Right cardiac atrium (tissue), 5 donors: ENCODE data around the gene MAP4. TPM values are rescaled to one million over a fixed set of nuclear protein-coding genes. Genes with fewer than 3 reads are reported as not detected.
"Not testable (repeated sequence)": the region's sequence is repeated elsewhere in the genome, so short reads cannot be mapped to it uniquely, and the experiment has no call there.

Experiments
- ATAC-seq, 2 donors: fragments of 200-7000 bp; cut with Tn5 transposase; one replicate each; pipeline versions ENCODE4 v1.8.0 to v1.9.1; 2020; ENCODE audit warnings: moderate library complexity in 2 of 2, mild to moderate bottlenecking in 1 of 2
- DNase-seq, 3 donors: peaks; one replicate each; pipeline ENCODE4 v3.0.0-alpha.2; 2020
- H3K27ac ChIP-seq: one replicate; pipeline ENCODE4 v1.5.1; 2013; ENCODE audit warnings: mild to moderate bottlenecking, low read length, control low read depth, moderate library complexity
- H3K27me3 ChIP-seq: one replicate; pipeline ENCODE4 v1.6.1; 2013; ENCODE audit not compliant: control insufficient read depth, insufficient read depth
- H3K4me1 ChIP-seq: one replicate; pipeline ENCODE4 v1.6.1; 2013; ENCODE audit warnings: low read length; ENCODE audit not compliant: control insufficient read depth, insufficient read depth
- H3K4me3 ChIP-seq: one replicate; pipeline ENCODE4 v1.5.1; 2013; ENCODE audit warnings: low read length, control low read depth
- H3K9me3 ChIP-seq: one replicate; pipeline ENCODE4 v1.6.1; 2013; ENCODE audit warnings: low read length; ENCODE audit not compliant: control insufficient read depth
- WGBS: extraction: QIAGEN DNeasy Blood & Tissue Kit; methylation state at CpG from one replicate; pipeline ENCODE4 v1.1.7; 2013; 5-methylcytosine and 5-hydroxymethylcytosine counted together
- intact Hi-C, 4 donors: fragments of 100-400 bp; cut with DNase I; formaldehyde crosslinking; loops; one replicate each; pipeline versions ENCODE4 v1.11.0 to v1.14.0; 2022 to 2023
- polyA plus RNA-seq: library from polyadenylated mRNA; stranded (reverse); fragments of 200-250 nt; gene quantifications from one replicate; pipeline ENCODE4 v1.2.3, GENCODE V29; 2013
- total RNA-seq, 4 donors: library from RNA; stranded (reverse); fragmentation: NEBNext Ultra II Directional; extraction: Animal tissue kit (Norgen Biotek cat#: 25700); gene quantifications; one replicate each; pipeline ENCODE4 v1.2.1, GENCODE V29; 2021
- donor health status: healthy with polysubstance abuse.
- donor health status: DM: no; HTN: yes; CAD: no.
- donor health status: DM: no; HTN: no; CAD: no.
- donor health status: DM: no; HTN: yes; CAD: no; lungs with severe emphysema.
- donor health status: DM: yes; HTN: yes; CAD: no.

MAP4 gene
- total and polyA plus RNA-seq, 5 donors = 267 to 557 (median 448) TPM

DNA sequence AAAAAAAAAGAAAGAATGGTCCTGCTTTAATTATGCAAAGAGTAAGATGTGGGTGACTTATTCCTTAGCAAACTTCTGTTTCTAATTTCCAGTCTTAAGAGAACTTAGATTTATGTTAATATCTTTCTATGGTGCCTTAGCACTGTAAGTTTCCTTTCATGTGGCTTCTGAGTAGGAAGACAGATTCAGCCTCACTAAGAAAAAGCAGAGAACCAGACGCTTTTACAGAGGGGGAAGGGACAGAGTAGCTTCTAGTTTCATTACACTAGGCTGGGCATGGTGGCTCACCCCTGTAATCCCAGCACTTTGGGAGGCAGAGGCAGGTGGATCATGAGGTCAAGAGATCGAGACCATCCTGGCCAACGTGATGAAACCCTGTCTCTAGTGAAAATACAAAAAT is 118.3 kb downstream of the MAP4 start:
- no peak overlapping the region for H3K4me3 ChIP-seq
- 88% methylated on average over 3 of the region's 3 CpGs for WGBS
- intact Hi-C loops = no loop called here
- no peak overlapping the region for H3K27ac ChIP-seq
- ATAC-seq = no peak
- peaks cover 5% of the 10 kb centered on the region for H3K4me1 ChIP-seq
- no peak for DNase-seq
- H3K27me3 ChIP-seq = no peaks in the 10 kb centered on the region
- H3K9me3 ChIP-seq = no peaks in the 10 kb centered on the region

DNA sequence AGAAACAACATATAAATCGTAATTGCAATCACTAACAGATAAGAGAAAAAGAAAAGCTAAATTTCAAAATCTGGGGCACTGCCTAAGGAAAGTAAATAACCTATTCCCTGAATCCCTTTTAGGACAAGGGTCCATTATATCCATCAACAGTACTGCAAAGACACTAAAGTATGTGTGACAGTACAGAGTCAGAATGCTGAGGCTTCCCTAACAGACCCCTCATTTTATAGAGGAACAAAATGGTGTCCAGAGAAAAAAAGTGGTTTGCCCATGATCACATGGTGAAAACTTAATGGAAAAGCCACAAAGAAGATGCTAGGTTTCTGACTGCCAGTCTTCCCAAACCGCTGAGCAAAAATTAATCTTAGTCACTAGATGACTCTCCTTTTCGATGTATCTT is 119.5 kb downstream of the MAP4 start:
- no peaks in the 10 kb centered on the region for H3K9me3 ChIP-seq
- H3K4me1 ChIP-seq = peaks cover 11% of the 10 kb centered on the region
- WGBS = 88% methylated on average over 3 of the region's 3 CpGs
- no peak overlapping the region for H3K4me3 ChIP-seq
- intact Hi-C loops = no loop called here
- no peak overlapping the region for H3K27ac ChIP-seq
- H3K27me3 ChIP-seq = no peaks in the 10 kb centered on the region
- DNase-seq (no peak), ATAC-seq (no peak)

DNA sequence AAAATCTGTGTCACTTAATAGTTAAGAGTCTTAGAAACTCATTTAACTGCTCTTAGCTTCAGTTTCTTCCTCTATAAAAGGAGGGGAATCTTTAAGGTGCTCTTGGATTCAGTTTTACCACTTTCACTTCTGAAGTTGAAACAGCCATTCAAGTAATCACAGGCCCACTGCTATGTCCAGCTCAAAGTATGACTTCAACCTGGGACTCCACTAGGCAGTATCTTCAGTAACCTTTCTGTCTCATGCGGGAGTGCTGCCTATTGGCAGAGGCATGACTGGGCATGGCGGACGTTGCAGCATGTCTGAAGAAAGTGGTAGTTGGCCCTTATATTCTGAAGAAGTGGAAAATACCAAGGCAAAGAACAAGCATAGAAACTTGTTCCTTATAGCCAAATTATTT is 121.0 kb downstream of the MAP4 start:
- Histone ChIP-seq H3K4me3 (no peak overlapping the region), H3K4me1 (peaks cover 21% of the 10 kb centered on the region), H3K27me3 (no peaks in the 10 kb centered on the region), H3K9me3 (no peaks in the 10 kb centered on the region), H3K27ac (no peak overlapping the region)
- no peak for DNase-seq
- no peak for ATAC-seq
- WGBS = 88% methylated on average over 3 of the region's 3 CpGs
- intact Hi-C loops = no loop called here

DNA sequence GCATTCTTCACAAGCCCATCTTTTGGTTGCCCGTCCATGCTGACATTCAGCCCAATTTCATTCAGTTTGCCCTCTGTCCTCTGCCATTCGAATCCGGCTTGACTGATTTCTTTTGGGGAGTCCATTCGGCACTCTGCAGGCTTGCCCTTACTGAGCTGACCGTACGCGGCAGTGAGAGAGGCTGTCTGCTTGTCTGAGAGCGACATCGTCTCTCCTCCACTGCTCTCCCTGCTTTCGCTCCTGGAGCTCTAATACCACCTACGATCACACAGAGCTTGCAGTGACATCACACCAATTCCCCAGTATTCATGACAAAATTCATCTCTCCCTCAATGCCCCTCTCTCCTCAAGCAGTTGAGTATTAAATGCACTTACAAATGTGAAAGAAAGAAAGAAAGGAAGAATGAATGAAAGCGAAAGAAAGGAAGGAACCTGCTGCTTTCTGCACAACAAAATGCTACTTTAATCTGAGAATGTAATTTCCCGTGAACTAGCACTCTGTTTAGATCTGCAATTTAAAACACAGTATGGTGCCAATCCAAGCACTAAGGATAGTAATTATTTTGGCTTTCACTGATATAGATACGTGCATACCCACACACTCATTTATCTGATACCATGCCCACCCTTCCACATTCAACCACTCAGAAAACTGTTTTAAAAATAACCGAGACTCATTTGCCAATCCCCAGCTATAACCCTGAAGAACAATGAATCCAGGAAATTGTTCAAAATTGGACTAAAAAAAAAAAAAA is 123.8 kb downstream of the MAP4 start:
- DNase-seq (no peak), ATAC-seq (peak; percentile 35 to 50)
- WGBS = 74% methylated on average over 15 of the region's 15 CpGs
- peaks cover 26% of the 10 kb centered on the region for H3K4me1 ChIP-seq
- intact Hi-C loops = no loop called here
- no peak overlapping the region for H3K4me3 ChIP-seq
- peak overlapping the region; percentile 79 for H3K27ac ChIP-seq
- H3K9me3 ChIP-seq = no peaks in the 10 kb centered on the region
- H3K27me3 ChIP-seq = no peaks in the 10 kb centered on the region

DNA sequence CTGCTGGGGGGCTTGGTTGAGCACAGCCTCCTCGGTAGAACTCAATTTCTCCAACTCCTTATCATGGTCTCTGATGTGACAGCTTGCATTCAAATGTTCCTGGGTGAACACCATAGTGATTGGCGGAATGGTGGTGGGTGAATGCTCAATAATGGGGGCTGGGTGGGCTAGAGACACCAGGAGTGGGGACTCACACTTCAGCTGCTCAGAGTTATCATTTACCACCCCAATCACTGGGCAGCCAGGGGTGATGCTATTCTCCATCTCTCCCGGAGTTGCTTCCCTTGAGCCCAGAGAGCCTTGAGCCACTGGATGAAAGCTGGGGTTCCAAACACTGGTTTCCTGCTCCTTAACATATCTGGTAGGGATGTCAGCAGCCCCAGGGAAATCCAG is 124.6 kb downstream of the MAP4 start:
- no peaks in the 10 kb centered on the region for H3K9me3 ChIP-seq
- 70% methylated on average over 3 of the region's 3 CpGs for WGBS
- ATAC-seq (no peak), DNase-seq (no peak)
- no peak overlapping the region for H3K4me3 ChIP-seq
- intact Hi-C loops = no loop called here
- peaks cover 26% of the 10 kb centered on the region for H3K4me1 ChIP-seq
- H3K27ac ChIP-seq = peak overlapping the region; percentile 79
- no peaks in the 10 kb centered on the region for H3K27me3 ChIP-seq

DNA sequence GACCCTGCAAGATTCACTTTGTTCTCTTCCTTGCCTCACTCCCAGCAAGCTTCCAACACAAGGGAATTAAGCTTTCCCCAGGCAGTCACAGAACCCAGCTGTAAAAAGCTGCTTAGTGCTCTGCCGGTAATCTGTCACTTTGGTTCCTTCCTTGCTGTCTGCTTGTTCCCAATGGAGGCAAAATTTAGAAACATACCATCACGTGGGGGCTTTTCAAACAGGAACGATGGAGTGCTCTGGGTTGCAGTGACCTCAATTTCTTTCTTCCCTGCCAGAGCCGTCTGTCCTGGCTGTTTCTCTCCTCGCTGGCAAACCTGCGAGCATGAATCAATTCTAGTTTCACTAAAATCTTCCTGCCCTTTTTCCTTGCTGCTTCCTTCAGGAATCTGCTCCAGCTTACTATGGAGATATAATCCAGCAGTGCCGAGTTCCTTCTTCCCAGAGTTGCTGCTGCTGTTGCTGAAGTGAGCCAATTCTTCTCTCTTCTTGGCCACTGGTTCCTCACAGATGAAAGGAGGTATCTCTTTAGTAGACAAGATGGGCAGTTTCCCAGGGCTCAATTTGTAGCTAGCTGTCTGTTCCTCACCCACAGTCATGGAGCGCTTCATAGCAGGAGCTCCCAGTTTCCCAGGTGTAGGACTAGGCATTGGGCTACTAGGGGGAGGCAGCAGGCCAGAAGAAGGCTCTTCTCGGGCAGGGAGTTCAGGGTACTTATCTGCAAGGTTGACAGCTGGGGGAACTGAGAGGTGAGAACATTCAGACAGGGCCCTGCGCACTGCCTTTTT is 125.2 kb downstream of the MAP4 start:
- peak in 2 of 3 donors; percentile 31 to 61 for DNase-seq

DNA sequence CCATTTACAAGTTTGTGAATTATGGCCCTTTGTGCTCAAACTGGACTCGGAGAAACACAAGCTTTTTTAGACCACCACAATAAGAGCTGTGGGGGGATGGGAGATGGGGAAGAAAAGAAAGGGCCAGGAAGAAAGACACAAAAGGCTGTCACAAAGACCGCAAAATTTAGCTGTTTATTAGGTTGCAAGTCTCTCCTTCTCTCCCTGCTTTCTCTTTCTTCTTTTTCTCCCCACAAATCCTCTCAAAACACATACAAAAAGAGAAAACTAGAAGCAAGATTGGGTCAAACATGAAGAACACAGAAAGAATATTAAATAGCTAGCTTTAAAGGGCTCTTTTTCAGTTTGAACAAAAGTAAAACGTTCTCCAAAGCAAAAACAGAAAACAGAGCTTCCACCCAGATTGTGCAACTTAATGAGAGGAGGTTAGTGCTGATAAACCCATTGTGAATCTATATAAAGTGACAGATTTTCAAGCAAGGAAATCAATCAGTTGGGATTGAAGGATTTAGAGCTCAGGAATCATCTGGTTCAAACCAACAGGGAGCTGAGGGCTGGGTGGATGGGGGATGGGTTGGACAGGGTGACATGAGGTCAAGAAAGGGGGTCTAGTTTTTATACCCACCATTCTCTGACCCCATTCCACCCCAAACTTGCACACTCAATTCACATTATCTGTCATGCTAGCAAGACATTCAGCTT is 125.9 kb downstream of the MAP4 start:
- Histone ChIP-seq H3K9me3 (no peaks in the 10 kb centered on the region), H3K4me1 (peaks cover 26% of the 10 kb centered on the region), H3K4me3 (no peak overlapping the region), H3K27me3 (no peaks in the 10 kb centered on the region), H3K27ac (peak overlapping the region; percentile 79)
- WGBS = 55% methylated on average over 3 of the region's 3 CpGs
- ATAC-seq = no peak
- DNase-seq = no peak
- intact Hi-C loops = no loop called here

More for the DNA sequence above, 125.2 kb downstream of the MAP4 start:
- Histone ChIP-seq H3K27me3 (no peaks in the 10 kb centered on the region), H3K27ac (peak overlapping the region; percentile 79), H3K4me3 (peak overlapping the region; percentile 12), H3K4me1 (peaks cover 26% of the 10 kb centered on the region), H3K9me3 (no peaks in the 10 kb centered on the region)
- intact Hi-C loops = no loop called here
- ATAC-seq = peak; percentile 79 to 82
- 26% methylated on average over 10 of the region's 10 CpGs for WGBS

DNA sequence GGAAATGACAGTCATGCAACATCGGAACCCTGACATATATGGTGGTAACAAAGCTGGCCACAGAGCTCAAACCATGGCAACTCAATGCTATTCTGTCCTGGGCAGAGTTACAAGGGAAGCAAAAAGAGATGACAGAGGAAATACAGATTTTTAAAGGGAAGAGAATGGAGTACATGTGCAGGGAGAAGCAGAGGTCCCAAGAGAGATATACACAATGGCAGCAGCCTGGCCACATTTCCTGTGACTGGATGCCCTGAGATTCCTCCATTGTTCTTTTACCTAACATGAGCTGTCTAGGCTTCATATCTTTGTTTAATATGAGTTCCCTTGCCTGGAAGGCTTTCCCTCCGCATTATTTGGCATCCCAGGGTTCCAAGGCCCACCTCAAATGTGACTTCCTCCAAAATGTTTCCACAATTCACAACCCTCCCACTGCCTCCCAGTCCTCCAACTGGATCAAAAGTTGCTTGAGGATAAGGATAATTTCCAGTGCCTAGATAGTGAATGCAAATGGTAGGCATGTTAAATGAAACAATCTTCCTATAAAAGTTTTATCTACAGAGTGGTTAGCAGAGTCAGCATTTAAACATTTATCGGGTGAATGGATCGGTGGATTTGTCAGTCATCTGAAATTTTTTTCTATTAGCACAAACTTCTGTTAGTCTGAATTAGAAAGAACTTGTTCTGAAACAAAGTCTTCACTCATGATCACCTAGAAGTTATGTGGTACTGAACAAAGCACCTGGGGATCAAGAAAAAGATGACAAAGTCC is 127.0 kb downstream of the MAP4 start:
- 80% methylated on average over 4 of the region's 4 CpGs for WGBS
- no peak overlapping the region for H3K27ac ChIP-seq
- peaks cover 26% of the 10 kb centered on the region for H3K4me1 ChIP-seq
- intact Hi-C loops = no loop called here
- ATAC-seq (peak in 1 of 2 donors; percentile 23), DNase-seq (no peak)
- no peak overlapping the region for H3K4me3 ChIP-seq
- H3K9me3 ChIP-seq = no peaks in the 10 kb centered on the region
- no peaks in the 10 kb centered on the region for H3K27me3 ChIP-seq

DNA sequence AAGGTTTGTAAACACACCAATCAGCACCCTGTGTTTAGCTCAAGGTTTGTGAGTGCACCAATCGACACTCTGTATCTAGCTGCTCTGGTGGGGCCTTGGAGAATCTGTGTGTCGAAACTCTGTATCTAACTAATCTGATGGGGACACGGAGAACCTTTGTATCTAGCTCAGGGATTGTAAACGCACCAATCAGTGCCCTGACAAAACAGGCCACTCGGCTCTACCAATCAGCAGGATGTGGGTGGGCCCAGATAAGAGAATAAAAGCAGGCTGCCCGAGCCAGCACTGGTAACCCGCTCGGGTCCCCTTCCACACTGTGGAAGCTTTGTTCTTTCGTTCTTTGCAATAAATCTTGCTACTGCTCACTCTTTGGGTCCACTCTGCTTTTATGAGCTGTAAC is 128.2 kb downstream of the MAP4 start:
- H3K27me3 ChIP-seq, ATAC-seq, H3K4me3 ChIP-seq, H3K9me3 ChIP-seq, intact Hi-C loops, H3K27ac ChIP-seq, DNase-seq: not testable (repeated sequence)
- WGBS = 86% methylated on average over 9 of the region's 9 CpGs
- H3K4me1 ChIP-seq = peaks cover 23% of the 10 kb centered on the region

DNA sequence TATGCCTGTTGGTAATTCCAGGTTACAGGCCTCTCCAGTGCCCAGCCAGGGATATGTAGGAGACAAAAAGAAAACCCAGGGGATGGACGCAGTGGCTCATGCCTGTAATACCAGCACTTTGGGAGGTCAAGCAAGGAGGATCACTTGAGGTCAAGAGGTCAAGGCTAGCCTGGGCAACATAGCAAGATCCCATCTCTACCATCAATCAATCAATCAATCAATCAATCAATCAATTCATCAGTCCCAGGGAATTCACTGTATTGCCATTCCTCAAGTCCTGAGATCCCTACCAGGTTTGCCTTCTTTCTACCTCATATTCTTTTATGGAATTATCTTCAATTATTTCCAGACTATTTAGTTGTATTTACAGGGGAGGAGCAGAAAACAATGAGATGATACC is 131.0 kb downstream of the MAP4 start:
- 98% methylated on average over 1 of the region's 1 CpG for WGBS
- intact Hi-C loops = no loop called here

More for the DNA sequence above, 131.0 kb downstream of the MAP4 start:
- Histone ChIP-seq H3K4me1 (peaks cover 5% of the 10 kb centered on the region), H3K27ac (no peak overlapping the region), H3K27me3 (no peaks in the 10 kb centered on the region), H3K9me3 (no peaks in the 10 kb centered on the region), H3K4me3 (no peak overlapping the region)
- DNase-seq (no peak), ATAC-seq (no peak)
